ENCODE measurements around the gene LGR6.
A peak's percentile ranks its signal among the peaks of the same experiment; 100 is the strongest.
"Not testable (repeated sequence)": the region's sequence is repeated elsewhere in the genome, so short reads cannot be mapped to it uniquely, and the experiment has no call there.

Gene LGR6

GRCh38 chr1:202237052-202237451 is 43.5 kb downstream of the LGR6 start:
- DNase-seq (ENCODE audit: low read depth) = peak; percentile 8
- TF ChIP-seq, protein P1, sequence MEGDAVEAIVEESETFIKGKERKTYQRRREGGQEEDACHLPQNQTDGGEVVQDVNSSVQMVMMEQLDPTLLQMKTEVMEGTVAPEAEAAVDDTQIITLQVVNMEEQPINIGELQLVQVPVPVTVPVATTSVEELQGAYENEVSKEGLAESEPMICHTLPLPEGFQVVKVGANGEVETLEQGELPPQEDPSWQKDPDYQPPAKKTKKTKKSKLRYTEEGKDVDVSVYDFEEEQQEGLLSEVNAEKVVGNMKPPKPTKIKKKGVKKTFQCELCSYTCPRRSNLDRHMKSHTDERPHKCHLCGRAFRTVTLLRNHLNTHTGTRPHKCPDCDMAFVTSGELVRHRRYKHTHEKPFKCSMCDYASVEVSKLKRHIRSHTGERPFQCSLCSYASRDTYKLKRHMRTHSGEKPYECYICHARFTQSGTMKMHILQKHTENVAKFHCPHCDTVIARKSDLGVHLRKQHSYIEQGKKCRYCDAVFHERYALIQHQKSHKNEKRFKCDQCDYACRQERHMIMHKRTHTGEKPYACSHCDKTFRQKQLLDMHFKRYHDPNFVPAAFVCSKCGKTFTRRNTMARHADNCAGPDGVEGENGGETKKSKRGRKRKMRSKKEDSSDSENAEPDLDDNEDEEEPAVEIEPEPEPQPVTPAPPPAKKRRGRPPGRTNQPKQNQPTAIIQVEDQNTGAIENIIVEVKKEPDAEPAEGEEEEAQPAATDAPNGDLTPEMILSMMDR (conservative IDR thresholded peaks at IDR 0.05; ENCODE audit: low read length) = peak; percentile 52
- H3K4me3 ChIP-seq (ENCODE audit: low read length) = no peak overlapping the region

DNA sequence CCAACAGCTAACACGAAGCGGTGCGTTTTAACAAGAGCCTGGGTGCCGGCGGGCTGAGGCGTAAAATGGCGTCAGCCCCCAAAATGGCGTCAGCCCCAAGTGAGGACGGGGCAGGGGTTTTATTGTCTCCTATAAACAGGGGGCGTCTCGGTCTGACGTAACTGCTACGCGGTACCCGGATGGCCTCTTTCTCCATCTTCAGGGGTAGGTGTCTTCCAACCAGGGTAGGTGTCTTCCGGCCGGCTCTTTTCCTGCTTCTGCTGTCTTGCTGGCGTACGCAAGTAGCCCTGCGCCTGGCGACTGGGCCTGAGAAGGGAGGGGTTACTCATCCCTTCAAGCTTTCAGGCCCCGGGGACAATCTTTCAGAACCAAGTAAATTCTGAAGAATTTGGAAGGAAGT is 45.3 kb downstream of the LGR6 start:
- H3K4me3 ChIP-seq (ENCODE audit: low read length) = no peak overlapping the region
- TF ChIP-seq, protein P1 (conservative IDR thresholded peaks at IDR 0.05; ENCODE audit: low read length) = no peak
- DNase-seq (ENCODE audit: low read depth) = no peak

GRCh38 chr1:202240226-202240625 is 46.6 kb downstream of the LGR6 start:
- DNase-seq (ENCODE audit: low read depth) = not testable (repeated sequence)

DNA sequence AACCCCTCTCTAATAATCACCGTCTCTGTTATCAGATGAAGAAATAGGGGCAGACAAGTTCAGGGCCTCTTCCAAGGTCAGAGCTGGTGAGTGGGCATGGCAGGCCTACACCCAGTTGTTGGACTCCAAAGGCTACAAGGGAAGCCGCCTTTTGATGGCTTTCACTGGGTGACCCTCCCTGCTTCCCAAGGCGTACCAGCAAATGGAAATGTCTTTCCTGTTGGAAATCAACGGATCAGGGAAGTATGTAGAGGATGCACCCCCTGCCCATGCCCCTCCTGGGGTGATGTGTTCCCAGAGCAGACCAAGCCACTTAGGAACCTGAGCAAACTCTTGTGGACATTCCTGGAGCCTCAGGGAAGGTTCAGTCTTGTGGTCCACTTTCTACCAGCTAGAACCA is 47.4 kb downstream of the LGR6 start:
- TF ChIP-seq, protein P1 (conservative IDR thresholded peaks at IDR 0.05; ENCODE audit: low read length) = no peak
- no peak overlapping the region for H3K4me3 ChIP-seq (ENCODE audit: low read length)
- DNase-seq (ENCODE audit: low read depth) = no peak

More at GRCh38 chr1:202240226-202240625, 46.6 kb downstream of the LGR6 start:
- H3K4me3 ChIP-seq (ENCODE audit: low read length) = not testable (repeated sequence)

DNA sequence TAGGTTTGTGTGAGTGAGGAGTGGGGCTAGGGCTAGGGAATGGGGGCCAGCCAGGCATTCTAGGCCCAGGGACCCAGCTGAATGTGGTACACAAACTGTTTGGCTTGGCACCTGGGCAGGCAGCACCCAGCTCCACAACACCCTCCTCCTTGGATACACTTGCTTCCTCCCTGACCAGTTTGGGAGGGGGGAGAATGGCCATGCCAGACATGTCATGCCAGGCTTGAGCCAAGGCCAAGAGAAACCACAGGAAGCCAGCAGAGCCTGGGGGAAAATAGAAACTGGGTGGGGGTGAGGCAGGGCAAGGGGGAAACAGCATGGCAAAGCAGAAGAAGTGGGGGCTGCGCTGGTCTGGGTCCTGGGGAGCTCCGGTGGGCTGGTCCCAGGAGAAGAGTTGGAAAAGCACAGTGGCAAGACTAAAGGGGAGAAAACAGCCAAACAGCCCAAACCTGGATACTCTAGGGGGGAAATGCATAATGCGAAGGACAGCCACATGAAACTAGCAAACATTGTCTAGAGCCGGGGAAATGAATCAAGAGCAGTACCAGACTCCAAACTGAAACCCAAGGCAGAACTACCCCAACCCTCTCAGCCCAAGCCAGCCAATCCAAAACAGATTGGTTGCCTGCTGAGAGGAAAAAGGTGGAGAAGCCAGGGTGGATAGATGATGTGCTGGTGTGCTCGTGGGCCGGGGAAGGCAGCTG is 47.9 kb downstream of the LGR6 start:
- H3K4me3 ChIP-seq (ENCODE audit: low read length) = no peak overlapping the region
- DNase-seq (ENCODE audit: low read depth) = no peak
- TF ChIP-seq, protein P1 (conservative IDR thresholded peaks at IDR 0.05; ENCODE audit: low read length) = no peak

DNA sequence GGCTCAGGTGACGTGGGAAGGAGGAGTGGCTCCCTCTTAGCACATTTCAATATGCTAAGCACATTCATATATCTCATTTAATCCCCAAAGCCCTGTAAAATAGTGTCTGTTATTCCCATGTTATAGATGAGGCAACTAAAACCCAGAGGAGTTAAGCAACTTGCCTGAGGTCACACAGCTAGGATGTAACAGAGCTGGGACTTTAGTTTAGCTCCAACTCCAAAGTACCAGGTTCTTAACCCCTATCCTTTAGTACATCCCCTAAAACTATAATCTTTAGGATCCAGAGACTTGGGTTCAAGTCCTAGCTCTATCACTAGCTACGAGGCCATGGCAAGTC is 48.5 kb downstream of the LGR6 start:
- TF ChIP-seq, protein P1 (conservative IDR thresholded peaks at IDR 0.05; ENCODE audit: low read length) = no peak
- H3K4me3 ChIP-seq (ENCODE audit: low read length) = no peak overlapping the region
- no peak for DNase-seq (ENCODE audit: low read depth)

- no peak for DNase-seq (ENCODE audit: low read depth)
- TF ChIP-seq, protein P1 (conservative IDR thresholded peaks at IDR 0.05; ENCODE audit: low read length) = no peak
- H3K4me3 ChIP-seq (ENCODE audit: low read length) = no peak overlapping the region
Measured at GRCh38 chr1:202243006-202243405, 49.4 kb downstream of the LGR6 start.

Data from AG10803 (cell line).